ENCODE data around the gene TSN.

DNA sequence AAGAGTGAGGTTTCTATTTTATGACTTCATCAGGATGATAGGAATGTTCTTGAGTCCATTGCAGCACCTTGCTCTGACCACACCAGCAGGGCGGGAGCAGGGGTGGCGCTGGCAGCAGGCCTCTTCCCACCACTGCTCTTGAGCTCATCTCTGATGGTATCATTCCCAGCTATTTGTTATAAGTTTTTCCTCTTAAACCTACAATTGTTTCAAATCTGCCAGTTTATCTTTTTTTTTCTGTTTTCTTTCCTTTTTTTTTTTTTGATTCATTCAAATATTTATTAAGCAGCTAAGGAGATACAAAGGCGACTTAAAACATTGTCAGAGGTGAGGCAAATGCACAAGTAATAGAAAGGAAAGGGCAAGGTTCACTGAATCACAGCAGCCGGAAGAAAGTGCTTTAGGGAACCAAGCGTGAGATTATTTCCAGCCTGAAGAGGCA lies 47.5 kb upstream of the TSN start:
- TF ChIP-seq, protein P1, sequence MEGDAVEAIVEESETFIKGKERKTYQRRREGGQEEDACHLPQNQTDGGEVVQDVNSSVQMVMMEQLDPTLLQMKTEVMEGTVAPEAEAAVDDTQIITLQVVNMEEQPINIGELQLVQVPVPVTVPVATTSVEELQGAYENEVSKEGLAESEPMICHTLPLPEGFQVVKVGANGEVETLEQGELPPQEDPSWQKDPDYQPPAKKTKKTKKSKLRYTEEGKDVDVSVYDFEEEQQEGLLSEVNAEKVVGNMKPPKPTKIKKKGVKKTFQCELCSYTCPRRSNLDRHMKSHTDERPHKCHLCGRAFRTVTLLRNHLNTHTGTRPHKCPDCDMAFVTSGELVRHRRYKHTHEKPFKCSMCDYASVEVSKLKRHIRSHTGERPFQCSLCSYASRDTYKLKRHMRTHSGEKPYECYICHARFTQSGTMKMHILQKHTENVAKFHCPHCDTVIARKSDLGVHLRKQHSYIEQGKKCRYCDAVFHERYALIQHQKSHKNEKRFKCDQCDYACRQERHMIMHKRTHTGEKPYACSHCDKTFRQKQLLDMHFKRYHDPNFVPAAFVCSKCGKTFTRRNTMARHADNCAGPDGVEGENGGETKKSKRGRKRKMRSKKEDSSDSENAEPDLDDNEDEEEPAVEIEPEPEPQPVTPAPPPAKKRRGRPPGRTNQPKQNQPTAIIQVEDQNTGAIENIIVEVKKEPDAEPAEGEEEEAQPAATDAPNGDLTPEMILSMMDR (conservative IDR thresholded peaks at IDR 0.05), result no peak
- TF ChIP-seq EZH2 (IDR thresholded peaks at IDR 0.05; ENCODE audit: low read depth), result no peak

Data from PC-9 (cell line).